Measurements from ENCODE around the gene MZT2B.
"Not testable (repeated sequence)": the region's sequence is repeated elsewhere in the genome, so short reads cannot be mapped to it uniquely, and the experiment has no call there.

GRCh38 chr2:130219147-130219546 lies 37.1 kb downstream of the MZT2B start:
- not testable (repeated sequence) for TF ChIP-seq CTCF (conservative IDR thresholded peaks at IDR 0.05); ZFX (IDR thresholded peaks at IDR 0.05)

Data from C4-2B (cell line).